Right ventricle myocardium superior (tissue), 1 donor: ENCODE data around the gene FRK. TPM values are rescaled to one million over a fixed set of nuclear protein-coding genes. Genes with fewer than 3 reads are reported as not detected.

Experiments
- ATAC-seq: fragments of 200-7000 bp; cut with Tn5 transposase; one replicate; pipeline ENCODE4 v1.9.1; 2020; ENCODE audit warnings: mild to moderate bottlenecking; ENCODE audit not compliant: poor library complexity
- DNase-seq: peaks from one replicate; pipeline ENCODE4 v3.0.0-alpha.2; 2020
- intact Hi-C: fragments of 100-400 bp; cut with DNase I; formaldehyde crosslinking; loops from one replicate; pipeline ENCODE4 v1.11.2; 2022
- total RNA-seq: library from RNA; stranded (reverse); fragmentation: NEBNext Ultra II Directional; extraction: Animal tissue kit (Norgen Biotek cat#: 25700); gene quantifications from one replicate; pipeline ENCODE4 v1.2.1, GENCODE V29; 2021
- donor health status: DM: no; HTN: yes; CAD: no; lungs with severe emphysema.

The FRK gene
- total RNA-seq, 1 donor from 2014 or later = 7.5 TPM

GRCh38 chr6:116015983-116016382 lies 44.7 kb downstream of the FRK start:
- no peak for ATAC-seq
- no peak for DNase-seq
- intact Hi-C loops = no loop called here

GRCh38 chr6:116015561-116015960 lies 45.1 kb downstream of the FRK start:
- DNase-seq (no peak), ATAC-seq (no peak)
- intact Hi-C loops = no loop called here

- ATAC-seq = no peak
- intact Hi-C loops = loop anchor here (2.0 kb wide), 1 partner anchor 82 kb away; no protein-coding TSS in a partner anchor
- no peak for DNase-seq
Measured at GRCh38 chr6:116012951-116013350, 47.7 kb downstream of the FRK start.

GRCh38 chr6:116012471-116012949 lies 48.2 kb downstream of the FRK start:
- intact Hi-C loops = loop anchor here (2.0 kb wide), 1 partner anchor 82 kb away; no protein-coding TSS in a partner anchor
- no peak for ATAC-seq
- DNase-seq = no peak

GRCh38 chr6:116011520-116011919 lies 49.2 kb downstream of the FRK start:
- intact Hi-C loops = no loop called here
- no peak for ATAC-seq
- DNase-seq = no peak

GRCh38 chr6:116010790-116011401 lies 49.8 kb downstream of the FRK start:
- DNase-seq = peak; percentile 81

GRCh38 chr6:116010386-116010785 lies 50.3 kb downstream of the FRK start:
- no peak for DNase-seq
- ATAC-seq = no peak
- intact Hi-C loops = no loop called here

More at GRCh38 chr6:116010790-116011401, 49.8 kb downstream of the FRK start:
- intact Hi-C loops = no loop called here
- ATAC-seq = peak; percentile 70

GRCh38 chr6:116008470-116009243 lies 52.0 kb downstream of the FRK start:
- DNase-seq (no peak), ATAC-seq (peak; percentile 85)
- intact Hi-C loops = no loop called here

GRCh38 chr6:116004841-116005815 lies 55.6 kb downstream of the FRK start:
- intact Hi-C loops = no loop called here
- ATAC-seq (peak; percentile 82), DNase-seq (no peak)

- no peak for DNase-seq
- ATAC-seq = no peak
- intact Hi-C loops = no loop called here
Measured at GRCh38 chr6:116003668-116004067, 57.0 kb downstream of the FRK start.

GRCh38 chr6:116002756-116003155 lies 57.9 kb downstream of the FRK start:
- intact Hi-C loops = no loop called here
- ATAC-seq = no peak

GRCh38 chr6:115999235-115999634 lies 61.5 kb downstream of the FRK start:
- DNase-seq (no peak), ATAC-seq (no peak)
- intact Hi-C loops = no loop called here

More at GRCh38 chr6:116002756-116003155, 57.9 kb downstream of the FRK start:
- no peak for DNase-seq

- intact Hi-C loops = no loop called here
- DNase-seq (no peak), ATAC-seq (no peak)
Measured at GRCh38 chr6:115997990-115998585, 62.6 kb downstream of the FRK start.

GRCh38 chr6:115986026-115986425 lies 74.7 kb downstream of the FRK start:
- intact Hi-C loops = no loop called here
- DNase-seq (no peak), ATAC-seq (no peak)

GRCh38 chr6:115984809-115985208 lies 75.9 kb downstream of the FRK start:
- no peak for ATAC-seq
- no peak for DNase-seq
- intact Hi-C loops = no loop called here

GRCh38 chr6:115983998-115984397 lies 76.7 kb downstream of the FRK start:
- no peak for DNase-seq
- intact Hi-C loops = no loop called here
- no peak for ATAC-seq

- DNase-seq (no peak), ATAC-seq (no peak)
- intact Hi-C loops = no loop called here
Measured at GRCh38 chr6:115982453-115982852, 78.2 kb downstream of the FRK start.

GRCh38 chr6:115977220-115977619 lies 83.5 kb downstream of the FRK start:
- ATAC-seq = no peak
- intact Hi-C loops = no loop called here
- DNase-seq = no peak
